ENCODE results near the gene ACTN1. TPM values are rescaled to one million over a fixed set of nuclear protein-coding genes. Genes with fewer than 3 reads are reported as not detected.

Gene ACTN1
- total and polyA plus RNA-seq, 2 of the 8 experiments (the other 6 are each of a cell fraction or from before 2014, with no cell fraction given): 236 to 262 TPM

DNA sequence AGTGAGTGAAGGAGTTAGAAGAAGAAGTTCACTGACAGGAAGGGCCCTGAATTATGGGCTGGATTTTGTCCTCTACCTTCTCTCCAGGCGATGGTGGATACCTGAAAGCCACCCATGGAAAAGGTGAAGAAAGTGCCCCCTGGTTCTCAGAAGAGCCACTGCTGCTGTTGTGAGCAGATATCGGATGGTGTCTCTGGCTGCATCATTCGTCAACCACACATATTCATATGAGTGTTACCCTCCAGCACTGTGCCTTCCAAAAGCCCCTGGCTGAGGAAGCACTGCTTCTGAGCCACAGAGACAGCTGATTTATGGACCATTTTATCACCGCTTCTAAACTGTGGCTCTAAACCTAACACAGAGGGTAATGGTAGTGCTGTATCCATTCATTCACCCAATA lies 2.0 kb upstream of the ACTN1 start:
- Histone ChIP-seq H2BK120ac (replicated peaks; ENCODE audit: low read depth, low read length) (no peak overlapping the region), H4K20me1 (replicated peaks in 1 of 2; ENCODE audit: control insufficient read depth in 1 of 2, insufficient read depth in 2 of 2, low read length in 2 of 2) (peaks cover 7 to 8% of the 10 kb centered on the region in 2 experiments), H2BK15ac (ENCODE audit: low read length) (no peak overlapping the region), H3K9ac (replicated peaks in 1 of 4; ENCODE audit: extremely low read depth in 1 of 4, low read depth in 3 of 4, low read length in 3 of 4) (no peak overlapping the region), H4K8ac (ENCODE audit: extremely low read depth, insufficient read depth, low read length) (no peak overlapping the region), H4K5ac (ENCODE audit: insufficient read length, low read depth, low read length) (no peak overlapping the region), H2BK5ac (ENCODE audit: low read depth, low read length) (no peak overlapping the region), H3K27ac (ENCODE audit: low read depth, low read length) (no peak overlapping the region), H3K4me1 (replicated peaks in 1 of 4; ENCODE audit: control insufficient read depth in 3 of 4, insufficient read depth in 4 of 4, low read length in 3 of 4) (peaks cover 4 to 16% (median 11%) of the 10 kb centered on the region in 4 experiments), H3K79me2 (ENCODE audit: control insufficient read depth in 1 of 2, insufficient read depth in 2 of 2, low read length in 2 of 2) (peaks cover 12 to 24% of the 10 kb centered on the region in 2 experiments), H3K9me3 (ENCODE audit: insufficient read depth in 2 of 2, low read depth in 1 of 2, low read length in 1 of 2) (no peaks in the 10 kb centered on the region), H2AK5ac (ENCODE audit: low read depth, low read length) (no peak overlapping the region), H3K4me2 (ENCODE audit: insufficient read depth in 1 of 2, low read depth in 2 of 2, low read length in 2 of 2) (no peak overlapping the region; a peak in 1 of 4 replicates), H3K27me3 (replicated peaks in 1 of 4; ENCODE audit: control insufficient read depth in 3 of 4, extremely low read depth in 1 of 4, insufficient read depth in 3 of 4, low read length in 3 of 4) (no peaks in the 10 kb centered on the region; a peak in 1 of 7 replicates), H3K23me2 (ENCODE audit: low read depth, low read length) (peaks cover 3% of the 10 kb centered on the region; the same call in 1 of the 2 replicates), H2BK12ac (ENCODE audit: low read depth, low read length) (no peak overlapping the region), H4K91ac (replicated peaks; ENCODE audit: insufficient read length, low read length) (peak overlapping the region; percentile 22), H2BK20ac (ENCODE audit: low read length) (no peak overlapping the region), H3K18ac (ENCODE audit: extremely low read depth, low read length) (no peak overlapping the region), H3K4me3 (ENCODE audit: extremely low read depth in 1 of 4, insufficient read depth in 2 of 4, low read depth in 3 of 4, low read length in 4 of 4) (no peak overlapping the region), H3K23ac (ENCODE audit: insufficient read length) (no peak overlapping the region), H3K14ac (ENCODE audit: insufficient read length) (no peak overlapping the region), H2AFZ (ENCODE audit: low read length) (no peak overlapping the region), H3K4ac (replicated peaks; ENCODE audit: insufficient read length, low read depth, low read length) (no peak overlapping the region), H3K79me1 (ENCODE audit: low read depth, low read length) (peaks cover 9% of the 10 kb centered on the region), H3K56ac (replicated peaks; ENCODE audit: insufficient read length, low read depth, low read length) (no peak overlapping the region), H3K36me3 (ENCODE audit: control insufficient read depth in 2 of 4, insufficient read depth in 4 of 4, low read length in 3 of 4) (no peaks in the 10 kb centered on the region)
- POLR2A ChIA-PET (ENCODE audit: partially characterized antibody): interaction anchor here (1.1 to 2.6 kb wide), 5 partner anchors 14 to 32 kb away, joined by 4 to 12 read pairs (median 8); no protein-coding TSS in a partner anchor
- FAIRE-seq (no peak), DNase-seq (ENCODE audit: low read depth in 1 of 2, low spot score in 2 of 2) (no peak)
- 83% methylated on average over 4 of the region's 4 CpGs; no CpG with 5 or more reads in 1 of the 2 experiments for WGBS, 2 experiments (ENCODE audit: extremely low coverage in 1 of 2, insufficient coverage in 1 of 2, insufficient read length in 1 of 2, insufficient replicate concordance in 2 of 2, low coverage in 1 of 2, low lambda C conversion rate in 2 of 2, missing lambda C conversion rate in 1 of 2)
- CTCF ChIA-PET (ENCODE audit: partially characterized antibody): interaction anchor here (1.1 to 1.5 kb wide), 3 partner anchors 22 to 68 kb away, joined by 3 to 5 read pairs (median 4); no protein-coding TSS in a partner anchor
- TF ChIP-seq TCF12 (IDR thresholded peaks at IDR 0.05; ENCODE audit: low read depth, low read length) (no peak), NANOG (IDR thresholded peaks at IDR 0.05; ENCODE audit: insufficient read depth, low read depth, low read length, poor library complexity, severe bottlenecking) (no peak), PHF8 (conservative IDR thresholded peaks at IDR 0.05; ENCODE audit: low read depth, low read length) (no peak), SIN3A (conservative IDR thresholded peaks at IDR 0.05 in 1 of 2, IDR thresholded peaks at IDR 0.05 in 1 of 2; ENCODE audit: low read depth in 1 of 2, low read length in 2 of 2) (no peak), TAF7 (optimal IDR thresholded peaks at IDR 0.05; ENCODE audit: borderline replicate concordance, low read depth, low read length) (no peak), CREB1 (IDR thresholded peaks at IDR 0.05) (no peak), RFX5 (IDR thresholded peaks at IDR 0.05; ENCODE audit: borderline replicate concordance, low read depth, low read length) (no peak), KDM4A (IDR thresholded peaks at IDR 0.05; ENCODE audit: low read depth, low read length, severe bottlenecking) (no peak), SIX5 (IDR thresholded peaks at IDR 0.05; ENCODE audit: low read depth, low read length) (no peak), EP300 (IDR thresholded peaks at IDR 0.05; ENCODE audit: borderline replicate concordance in 1 of 2, low read depth in 2 of 2, low read length in 2 of 2) (no peak)
- TF ChIP-seq, protein P1, sequence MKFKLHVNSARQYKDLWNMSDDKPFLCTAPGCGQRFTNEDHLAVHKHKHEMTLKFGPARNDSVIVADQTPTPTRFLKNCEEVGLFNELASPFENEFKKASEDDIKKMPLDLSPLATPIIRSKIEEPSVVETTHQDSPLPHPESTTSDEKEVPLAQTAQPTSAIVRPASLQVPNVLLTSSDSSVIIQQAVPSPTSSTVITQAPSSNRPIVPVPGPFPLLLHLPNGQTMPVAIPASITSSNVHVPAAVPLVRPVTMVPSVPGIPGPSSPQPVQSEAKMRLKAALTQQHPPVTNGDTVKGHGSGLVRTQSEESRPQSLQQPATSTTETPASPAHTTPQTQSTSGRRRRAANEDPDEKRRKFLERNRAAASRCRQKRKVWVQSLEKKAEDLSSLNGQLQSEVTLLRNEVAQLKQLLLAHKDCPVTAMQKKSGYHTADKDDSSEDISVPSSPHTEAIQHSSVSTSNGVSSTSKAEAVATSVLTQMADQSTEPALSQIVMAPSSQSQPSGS (IDR thresholded peaks at IDR 0.05; ENCODE audit: low read length): no peak

Measured in H1 (cell line).